B cell (primary cell): ENCODE results near the gene PAPSS1. TPM values are rescaled to one million over a fixed set of nuclear protein-coding genes. Genes with fewer than 3 reads are reported as not detected.

Source experiments
- ATAC-seq: fragments of 200-7000 bp; cut with Tn5 transposase; one replicate; pipeline ENCODE4 v1.10.0; 2021; ENCODE audit warnings: low read depth, mild to moderate bottlenecking, moderate number of reproducible peaks, moderate library complexity
- CTCF ChIA-PET: fragments of 350-600 bp; sonication (Branson Sonifier 250); formaldehyde crosslinking; loops from one replicate; lab custom pipeline; 2021; ENCODE audit warnings: antibody characterized with exemption, inconsistent platforms; lab: Charles Lee
- POLR2A ChIA-PET: fragments of 350-600 bp; sonication (Branson Sonifier 250); formaldehyde crosslinking; loops from one replicate; lab custom pipeline; 2021; ENCODE audit warnings: antibody characterized with exemption; lab: Charles Lee
- DNase-seq: peaks from one replicate; pipeline ENCODE4 v3.0.0; 2013
- H2AFZ ChIP-seq: 2 replicates; pipeline ENCODE4 v1.6.1; 2012; ENCODE audit warnings: mild to moderate bottlenecking, low read depth, low read length; ENCODE audit not compliant: insufficient read depth, poor library complexity, severe bottlenecking
- H3K27ac ChIP-seq, 2 donors: 1 replicate in 1 of 2; 2 replicates in 1 of 2; pipeline ENCODE4 v1.5.1; 2012 to 2013; ENCODE audit warnings: low read length in 2 of 2, mild to moderate bottlenecking in 2 of 2, moderate library complexity in 1 of 2
- H3K27me3 ChIP-seq, 4 experiments: fragments of 200-600 bp in 1 of 4; sonication (generic) in 1 of 4; replicated peaks in 1 of 4; 1 replicate in 2 of 4; 2 replicates in 2 of 4; pipeline versions ENCODE4 v1.6.1 to v1.7.0; 2013 to 2016; ENCODE audit warnings: low read length in 3 of 4, mild to moderate bottlenecking in 2 of 4, mixed read lengths in 1 of 4, moderate library complexity in 1 of 4; ENCODE audit not compliant: insufficient read depth in 4 of 4, control insufficient read depth in 3 of 4; ENCODE audit errors: control extremely low read depth in 1 of 4
- H3K36me3 ChIP-seq, 2 experiments: replicated peaks in 1 of 2; 1 replicate in 1 of 2; 2 replicates in 1 of 2; pipeline versions ENCODE4 v1.6.1 to v1.7.1; 2013; ENCODE audit warnings: low read length in 1 of 2; ENCODE audit not compliant: insufficient read depth in 2 of 2, control insufficient read depth in 1 of 2; ENCODE audit errors: control extremely low read depth in 1 of 2, extremely low read depth in 1 of 2
- H3K4me1 ChIP-seq, 2 donors: fragments of 200-600 bp in 1 of 2; sonication (generic) in 1 of 2; 1 replicate in 1 of 2; 2 replicates in 1 of 2; pipeline versions ENCODE4 v1.5.1 to v1.6.1; 2013 to 2017; ENCODE audit warnings: low read length in 2 of 2; ENCODE audit not compliant: control insufficient read depth in 2 of 2, insufficient read depth in 2 of 2
- H3K4me2 ChIP-seq: replicated peaks from 2 replicates; pipeline ENCODE3; 2012; ENCODE audit warnings: mild to moderate bottlenecking, low read depth, low read length; ENCODE audit not compliant: poor library complexity, severe bottlenecking
- H3K4me3 ChIP-seq, 5 experiments: fragments of 200-600 bp in 1 of 5; sonication (generic) in 1 of 5; 1 replicate in 3 of 5; 2 replicates in 2 of 5; pipeline versions ENCODE4 v1.5.1 to v1.7.0; 2011 to 2016; ENCODE audit warnings: low read length in 4 of 5, mild to moderate bottlenecking in 4 of 5, low read depth in 2 of 5, control low read depth in 1 of 5, moderate library complexity in 1 of 5; ENCODE audit not compliant: insufficient read depth in 1 of 5; ENCODE audit errors: control extremely low read depth in 1 of 5, extremely low read depth in 1 of 5
- H3K79me2 ChIP-seq: fragments of 200-600 bp; sonication (generic); one replicate; pipeline ENCODE4 v1.6.0; 2016; ENCODE audit warnings: low read length; ENCODE audit not compliant: control insufficient read depth, insufficient read depth
- H3K9ac ChIP-seq: fragments of 200-600 bp; sonication (generic); 2 replicates; pipeline ENCODE4 v1.6.1; 2017; ENCODE audit warnings: mild to moderate bottlenecking, low read length, moderate library complexity
- H3K9me3 ChIP-seq, 3 donors: one replicate each; pipeline versions ENCODE4 v1.6.1 to v1.7.1; 2013; ENCODE audit warnings: low read length in 2 of 3; ENCODE audit not compliant: control insufficient read depth in 2 of 3, insufficient read depth in 1 of 3; ENCODE audit errors: control extremely low read depth in 1 of 3
- H4K20me1 ChIP-seq: 2 replicates; pipeline ENCODE4 v1.6.0; 2012; ENCODE audit warnings: mild to moderate bottlenecking, low read length; ENCODE audit not compliant: insufficient read depth, control insufficient read depth, poor library complexity, severe bottlenecking
- H3K27ac Mint-ChIP-seq: one replicate; pipeline ENCODE4 v1.8.0; 2021; ENCODE audit warnings: mixed read lengths
- H3K27me3 Mint-ChIP-seq: one replicate; pipeline ENCODE4 v1.8.0; 2021; ENCODE audit warnings: mixed read lengths
- H3K4me1 Mint-ChIP-seq: one replicate; pipeline ENCODE4 v1.8.0; 2021; ENCODE audit warnings: mixed read lengths
- H3K4me3 Mint-ChIP-seq: one replicate; pipeline ENCODE4 v1.8.0; 2021; ENCODE audit warnings: mixed read lengths
- H3K9me3 Mint-ChIP-seq: one replicate; pipeline ENCODE4 v1.8.0; 2022; ENCODE audit warnings: mixed read lengths; ENCODE audit not compliant: insufficient read depth
- CTCF ChIP-seq: fragments of 200-600 bp; IDR thresholded peaks from one replicate; pipeline ENCODE4 v1.8.0; 2022; ENCODE audit warnings: antibody characterized with exemption, mild to moderate bottlenecking
- EZH2 ChIP-seq: IDR thresholded peaks from 2 replicates; pipeline ENCODE4 v1.6.1; 2012; ENCODE audit warnings: borderline replicate concordance, low read depth, mild to moderate bottlenecking, moderate library complexity, low read length; ENCODE audit not compliant: insufficient read depth, poor library complexity, severe bottlenecking
- WGBS: methylation state at CpG from one replicate; pipeline ENCODE4 v1.1.5; 2013; ENCODE audit warnings: missing lambda C conversion rate; ENCODE audit not compliant: insufficient coverage; 5-methylcytosine and 5-hydroxymethylcytosine counted together
- intact Hi-C: fragments of 100-400 bp; cut with micrococcal nuclease; formaldehyde crosslinking; loops from one replicate; pipeline ENCODE4 v1.10.0; 2022
- polyA plus RNA-seq: library from polyadenylated mRNA; depleted of rRNA; stranded (reverse); fragments of >200 nt; gene quantifications from 2 replicates; pipeline ENCODE4 v1.2.3, GENCODE V29; 2012
- total RNA-seq, 2 donors: library from RNA; stranded (reverse); fragments of 120-200 nt in 1 of 2; gene quantifications; 1 replicate in 1 of 2; 2 replicates in 1 of 2; pipeline versions ENCODE4 v1.2.3 to v1.2.4, GENCODE V29; 2013 to 2022

The PAPSS1 gene
- total and polyA plus RNA-seq, 2 donors (not counting 1 experiment from before 2014, with no cell fraction given), result 21.4 to 33.9 TPM

GRCh38 chr4:107618656-107619055 lies 101.4 kb downstream of the PAPSS1 start:
- Histone ChIP-seq H3K27ac (no peak overlapping the region), H3K9ac (no peak overlapping the region), H3K4me2 (no peak overlapping the region), H3K27me3 (no peaks in the 10 kb centered on the region), H4K20me1 (no peaks in the 10 kb centered on the region), H3K79me2 (no peaks in the 10 kb centered on the region), H3K36me3 (peaks cover 2 to 6% of the 10 kb centered on the region in 2 experiments), H2AFZ (no peak overlapping the region), H3K4me3 (no peak overlapping the region), H3K4me1 (no peaks in the 10 kb centered on the region), H3K9me3 (peaks cover 0 to 7% (median 4%) of the 10 kb centered on the region in 3 donors)
- TF ChIP-seq EZH2, result no peak
- no peak for TF ChIP-seq CTCF
- H3K4me3 Mint-ChIP-seq, result no peak overlapping the region
- H3K27me3 Mint-ChIP-seq, result no peaks in the 10 kb centered on the region
- DNase-seq (no peak), ATAC-seq (no peak)
- no peak overlapping the region for H3K27ac Mint-ChIP-seq
- H3K4me1 Mint-ChIP-seq, result no peaks in the 10 kb centered on the region
- ChIA-PET POLR2A (no interaction called here), CTCF (interaction anchor here (0.6 kb wide), 1 partner anchor 16 kb away, joined by 3 read pairs; no protein-coding TSS in a partner anchor)
- H3K9me3 Mint-ChIP-seq, result peaks cover 2% of the 10 kb centered on the region
- intact Hi-C loops, result no loop called here

GRCh38 chr4:107616838-107617389 lies 103.1 kb downstream of the PAPSS1 start:
- H3K9me3 ChIP-seq, result peaks cover 0 to 2% (median 1%) of the 10 kb centered on the region in 3 donors
- Mint-ChIP-seq H3K9me3 (peaks cover 5% of the 10 kb centered on the region), H3K27me3 (no peaks in the 10 kb centered on the region), H3K27ac (no peak overlapping the region), H3K4me1 (no peaks in the 10 kb centered on the region), H3K4me3 (no peak overlapping the region)
- H3K9ac ChIP-seq, result no peak overlapping the region
- no peak overlapping the region for H2AFZ ChIP-seq
- 100% methylated on average over 1 of the region's 3 CpGs for WGBS
- TF ChIP-seq CTCF (no peak), EZH2 (no peak)
- H3K27me3 ChIP-seq, result no peaks in the 10 kb centered on the region
- ChIA-PET POLR2A (no interaction called here), CTCF (no interaction called here)
- DNase-seq (no peak), ATAC-seq (no peak)
- H3K4me2 ChIP-seq, result no peak overlapping the region
- H3K36me3 ChIP-seq, result peaks cover 2 to 8% of the 10 kb centered on the region in 2 experiments
- H3K4me1 ChIP-seq, result no peaks in the 10 kb centered on the region
- no peak overlapping the region for H3K27ac ChIP-seq
- H3K4me3 ChIP-seq, result no peak overlapping the region
- no peaks in the 10 kb centered on the region for H4K20me1 ChIP-seq
- intact Hi-C loops, result no loop called here
- H3K79me2 ChIP-seq, result no peaks in the 10 kb centered on the region
